ENCODE measurements around the gene UST.

UST gene

DNA sequence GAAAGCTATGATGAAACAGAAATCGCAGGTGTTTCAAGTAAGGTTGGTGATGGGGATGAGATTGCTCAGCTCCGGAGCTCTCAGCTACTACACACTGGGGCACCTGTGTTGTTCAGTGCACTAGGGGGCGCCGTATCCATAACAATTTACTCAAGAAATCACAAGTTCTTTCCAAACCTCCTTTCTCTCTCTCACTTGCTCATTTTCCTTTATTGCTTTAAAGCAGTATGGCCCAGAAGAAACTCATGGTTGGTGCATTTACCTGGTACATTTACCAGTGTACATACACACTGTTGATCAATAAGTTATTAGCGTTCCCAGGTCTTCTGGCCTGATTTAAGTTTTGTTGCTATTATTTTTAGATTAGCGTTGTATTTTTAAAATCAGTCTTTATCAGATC is 335.5 kb downstream of the UST start:
- no peak overlapping the region for H3K27ac ChIP-seq (ENCODE audit: low read length, poor library complexity, severe bottlenecking)
- WGBS = 41% methylated on average over 4 of the region's 6 CpGs
- H2BK15ac ChIP-seq (ENCODE audit: low read depth, poor library complexity, severe bottlenecking) = no peak overlapping the region
- no peak overlapping the region for H2BK120ac ChIP-seq (ENCODE audit: low read depth, low read length)
- no peak overlapping the region for H2BK12ac ChIP-seq (ENCODE audit: low read length in 2 of 2)
- no peak overlapping the region for H4K8ac ChIP-seq (ENCODE audit: low read length)
- H2AFZ ChIP-seq (ENCODE audit: low read depth, low read length) = no peak overlapping the region
- no peak overlapping the region for H3K14ac ChIP-seq (ENCODE audit: low read length in 2 of 2)
- no peaks in the 10 kb centered on the region for H3K27me3 ChIP-seq (ENCODE audit: control insufficient read depth in 1 of 2, insufficient read depth in 1 of 2, low read length in 2 of 2)
- H3K79me1 ChIP-seq (replicated peaks; ENCODE audit: low read length, poor library complexity, severe bottlenecking) = no peaks in the 10 kb centered on the region
- DNase-seq = peak; percentile 68
- peaks cover 0 to 4% of the 10 kb centered on the region in 2 experiments for H3K36me3 ChIP-seq (ENCODE audit: control insufficient read depth in 1 of 2, insufficient read depth in 2 of 2, low read depth in 1 of 2, low read length in 2 of 2)
- no peak overlapping the region for H3K4me2 ChIP-seq (ENCODE audit: low read length, poor library complexity, severe bottlenecking)
- H3K4me3 ChIP-seq (ENCODE audit: insufficient read depth in 1 of 2, low read depth in 1 of 2, low read length in 2 of 2) = no peak overlapping the region
- H2BK5ac ChIP-seq (ENCODE audit: low read depth, low read length, poor library complexity, severe bottlenecking) = no peak overlapping the region
- H3K23ac ChIP-seq (ENCODE audit: low read length in 2 of 2) = no peak overlapping the region
- H3K9ac ChIP-seq (ENCODE audit: low read length) = no peak overlapping the region
- H3K9me3 ChIP-seq (ENCODE audit: control insufficient read depth, low read length) = no peaks in the 10 kb centered on the region
- H4K91ac ChIP-seq (ENCODE audit: low read length) = no peak overlapping the region
- no peak overlapping the region for H2AK5ac ChIP-seq (ENCODE audit: low read length, severe bottlenecking)
- no peak overlapping the region for H3K4ac ChIP-seq (ENCODE audit: low read depth in 1 of 2, low read length in 2 of 2)
- H3K4me1 ChIP-seq (ENCODE audit: control insufficient read depth, insufficient read depth, low read depth, low read length) = peaks cover 11% of the 10 kb centered on the region
- no peak overlapping the region for H3K18ac ChIP-seq (ENCODE audit: low read depth in 1 of 2, low read length in 2 of 2)

DNA sequence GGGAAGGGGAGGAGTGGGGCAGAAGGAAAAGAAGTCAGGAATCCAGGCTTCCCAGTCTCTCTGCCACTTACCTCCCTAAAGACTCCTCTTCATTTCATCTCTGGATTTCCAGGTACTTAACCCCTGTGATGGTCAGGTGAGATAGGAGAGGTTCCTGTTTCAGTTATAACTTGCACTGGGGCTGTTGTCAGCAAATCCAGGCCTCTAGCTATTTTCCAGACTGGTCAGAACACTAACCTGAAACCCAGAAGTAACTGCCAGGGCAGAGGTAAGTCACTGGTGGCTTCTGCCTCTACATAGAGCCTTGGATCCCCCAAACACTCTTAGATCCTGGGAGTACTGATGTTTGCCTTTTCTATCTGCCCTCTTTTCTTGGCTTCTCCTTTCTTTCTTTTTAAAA is 337.2 kb downstream of the UST start:
- H3K79me1 ChIP-seq (replicated peaks; ENCODE audit: low read length, poor library complexity, severe bottlenecking) = no peaks in the 10 kb centered on the region
- no peak overlapping the region for H2BK120ac ChIP-seq (ENCODE audit: low read depth, low read length)
- no peak overlapping the region for H3K14ac ChIP-seq (ENCODE audit: low read length in 2 of 2)
- no peak overlapping the region for H3K27ac ChIP-seq (ENCODE audit: low read length, poor library complexity, severe bottlenecking)
- no peak overlapping the region for H4K8ac ChIP-seq (ENCODE audit: low read length)
- no peak overlapping the region for H2BK15ac ChIP-seq (ENCODE audit: low read depth, poor library complexity, severe bottlenecking)
- H3K4me2 ChIP-seq (ENCODE audit: low read length, poor library complexity, severe bottlenecking) = no peak overlapping the region
- no peak overlapping the region for H2BK12ac ChIP-seq (ENCODE audit: low read length in 2 of 2)
- H3K9me3 ChIP-seq (ENCODE audit: control insufficient read depth, low read length) = no peaks in the 10 kb centered on the region
- no peak overlapping the region for H3K9ac ChIP-seq (ENCODE audit: low read length)
- H2AK5ac ChIP-seq (ENCODE audit: low read length, severe bottlenecking) = peak overlapping the region; percentile 27
- H3K18ac ChIP-seq (ENCODE audit: low read depth in 1 of 2, low read length in 2 of 2) = no peak overlapping the region
- no peaks in the 10 kb centered on the region for H3K36me3 ChIP-seq (ENCODE audit: control insufficient read depth in 1 of 2, insufficient read depth in 2 of 2, low read depth in 1 of 2, low read length in 2 of 2)
- no peak overlapping the region for H3K23ac ChIP-seq (ENCODE audit: low read length in 2 of 2)
- no peak overlapping the region for H2AFZ ChIP-seq (ENCODE audit: low read depth, low read length)
- H4K91ac ChIP-seq (ENCODE audit: low read length) = no peak overlapping the region
- no peak overlapping the region for H2BK5ac ChIP-seq (ENCODE audit: low read depth, low read length, poor library complexity, severe bottlenecking)
- peaks cover 11% of the 10 kb centered on the region for H3K4me1 ChIP-seq (ENCODE audit: control insufficient read depth, insufficient read depth, low read depth, low read length)
- no peaks in the 10 kb centered on the region for H3K27me3 ChIP-seq (ENCODE audit: control insufficient read depth in 1 of 2, insufficient read depth in 1 of 2, low read length in 2 of 2)
- no peak for DNase-seq
- no peak overlapping the region for H3K4me3 ChIP-seq (ENCODE audit: insufficient read depth in 1 of 2, low read depth in 1 of 2, low read length in 2 of 2)
- H3K4ac ChIP-seq (ENCODE audit: low read depth in 1 of 2, low read length in 2 of 2) = peak overlapping the region in 1 of 2 experiments; percentile 44

DNA sequence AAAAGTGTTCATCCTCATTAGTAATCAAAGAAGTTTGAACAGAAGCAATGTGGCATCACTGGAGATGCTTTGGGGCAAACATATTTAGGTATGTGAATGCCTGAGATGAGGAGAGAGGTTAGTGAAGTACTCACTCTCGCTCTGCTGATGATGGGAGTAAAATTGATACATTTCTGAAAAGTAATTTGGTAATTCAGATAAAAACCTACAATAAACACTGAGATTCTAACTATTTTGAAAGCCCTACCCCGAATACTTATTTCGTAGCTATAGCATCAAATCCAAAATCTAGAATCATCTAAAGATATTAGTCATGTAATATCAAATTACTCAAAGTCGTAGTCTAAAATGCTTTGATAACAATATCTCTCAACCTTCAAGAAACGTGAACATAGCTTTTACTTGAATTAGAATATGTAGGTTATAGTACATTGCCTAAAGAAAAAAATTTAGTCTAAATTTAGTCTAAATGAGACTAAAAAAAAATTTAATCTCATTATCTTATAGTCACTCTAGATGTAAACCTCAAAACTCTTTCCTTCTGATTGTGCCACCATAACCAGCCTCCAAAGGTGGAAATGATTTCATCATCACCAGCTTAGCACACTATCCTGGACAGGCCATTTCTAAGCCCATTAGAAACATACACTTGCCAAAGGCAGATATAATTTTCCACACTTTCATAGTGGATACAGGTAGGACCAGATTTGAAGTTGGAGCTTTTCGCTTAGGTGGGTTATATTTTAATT is 338.2 kb downstream of the UST start:
- H3K4ac ChIP-seq (ENCODE audit: low read depth in 1 of 2, low read length in 2 of 2) = no peak overlapping the region
- no peak overlapping the region for H2AK5ac ChIP-seq (ENCODE audit: low read length, severe bottlenecking)
- no peak overlapping the region for H3K14ac ChIP-seq (ENCODE audit: low read length in 2 of 2)
- no peak overlapping the region for H3K9ac ChIP-seq (ENCODE audit: low read length)
- H2BK120ac ChIP-seq (ENCODE audit: low read depth, low read length) = no peak overlapping the region
- H3K79me1 ChIP-seq (replicated peaks; ENCODE audit: low read length, poor library complexity, severe bottlenecking) = no peaks in the 10 kb centered on the region
- no peaks in the 10 kb centered on the region for H3K9me3 ChIP-seq (ENCODE audit: control insufficient read depth, low read length)
- H2AFZ ChIP-seq (ENCODE audit: low read depth, low read length) = no peak overlapping the region
- no peak overlapping the region for H3K4me3 ChIP-seq (ENCODE audit: insufficient read depth in 1 of 2, low read depth in 1 of 2, low read length in 2 of 2)
- H3K4me1 ChIP-seq (ENCODE audit: control insufficient read depth, insufficient read depth, low read depth, low read length) = peaks cover 9% of the 10 kb centered on the region
- WGBS = 97% methylated on average over 2 of the region's 6 CpGs
- no peak overlapping the region for H3K23ac ChIP-seq (ENCODE audit: low read length in 2 of 2)
- H4K8ac ChIP-seq (ENCODE audit: low read length) = no peak overlapping the region
- H3K27ac ChIP-seq (ENCODE audit: low read length, poor library complexity, severe bottlenecking) = no peak overlapping the region
- H2BK12ac ChIP-seq (ENCODE audit: low read length in 2 of 2) = no peak overlapping the region
- no peak overlapping the region for H2BK15ac ChIP-seq (ENCODE audit: low read depth, poor library complexity, severe bottlenecking)
- no peak for DNase-seq
- no peak overlapping the region for H2BK5ac ChIP-seq (ENCODE audit: low read depth, low read length, poor library complexity, severe bottlenecking)
- no peaks in the 10 kb centered on the region for H3K27me3 ChIP-seq (ENCODE audit: control insufficient read depth in 1 of 2, insufficient read depth in 1 of 2, low read length in 2 of 2)
- H3K36me3 ChIP-seq (ENCODE audit: control insufficient read depth in 1 of 2, insufficient read depth in 2 of 2, low read depth in 1 of 2, low read length in 2 of 2) = no peaks in the 10 kb centered on the region
- H3K4me2 ChIP-seq (ENCODE audit: low read length, poor library complexity, severe bottlenecking) = no peak overlapping the region
- H4K91ac ChIP-seq (ENCODE audit: low read length) = no peak overlapping the region
- H3K18ac ChIP-seq (ENCODE audit: low read depth in 1 of 2, low read length in 2 of 2) = no peak overlapping the region

DNA sequence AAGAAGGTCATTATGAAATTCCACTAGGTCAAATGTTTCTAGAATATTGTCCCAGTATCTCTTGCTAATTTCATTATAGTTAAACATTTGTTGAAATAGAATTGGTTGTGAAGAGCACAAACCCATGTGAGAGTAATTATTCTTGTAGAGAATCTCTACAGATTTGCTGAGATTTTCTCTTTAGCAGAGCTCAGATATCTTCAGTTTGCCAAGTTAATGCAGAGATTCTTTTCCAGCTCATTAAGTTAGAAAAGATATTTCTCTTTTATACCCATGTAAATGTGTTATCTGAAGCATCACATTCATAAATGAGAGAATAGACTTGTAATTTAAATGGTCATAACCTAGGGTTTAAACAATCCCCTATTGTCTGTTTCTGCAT is 338.7 kb downstream of the UST start:
- H3K4me1 ChIP-seq (ENCODE audit: control insufficient read depth, insufficient read depth, low read depth, low read length) = peaks cover 5% of the 10 kb centered on the region
- H2BK120ac ChIP-seq (ENCODE audit: low read depth, low read length) = no peak overlapping the region
- H3K14ac ChIP-seq (ENCODE audit: low read length in 2 of 2) = no peak overlapping the region
- no peak overlapping the region for H2BK5ac ChIP-seq (ENCODE audit: low read depth, low read length, poor library complexity, severe bottlenecking)
- no peak overlapping the region for H3K23ac ChIP-seq (ENCODE audit: low read length in 2 of 2)
- no peak overlapping the region for H3K9ac ChIP-seq (ENCODE audit: low read length)
- no peak overlapping the region for H3K4me2 ChIP-seq (ENCODE audit: low read length, poor library complexity, severe bottlenecking)
- no peak overlapping the region for H3K27ac ChIP-seq (ENCODE audit: low read length, poor library complexity, severe bottlenecking)
- H2BK12ac ChIP-seq (ENCODE audit: low read length in 2 of 2) = no peak overlapping the region
- H3K18ac ChIP-seq (ENCODE audit: low read depth in 1 of 2, low read length in 2 of 2) = no peak overlapping the region
- peaks cover 0 to 3% of the 10 kb centered on the region in 2 experiments for H3K27me3 ChIP-seq (ENCODE audit: control insufficient read depth in 1 of 2, insufficient read depth in 1 of 2, low read length in 2 of 2)
- no peaks in the 10 kb centered on the region for H3K9me3 ChIP-seq (ENCODE audit: control insufficient read depth, low read length)
- H4K8ac ChIP-seq (ENCODE audit: low read length) = no peak overlapping the region
- no peak overlapping the region for H3K4me3 ChIP-seq (ENCODE audit: insufficient read depth in 1 of 2, low read depth in 1 of 2, low read length in 2 of 2)
- H2AK5ac ChIP-seq (ENCODE audit: low read length, severe bottlenecking) = no peak overlapping the region
- no peak overlapping the region for H2AFZ ChIP-seq (ENCODE audit: low read depth, low read length)
- no peak overlapping the region for H4K91ac ChIP-seq (ENCODE audit: low read length)
- H2BK15ac ChIP-seq (ENCODE audit: low read depth, poor library complexity, severe bottlenecking) = no peak overlapping the region
- no peaks in the 10 kb centered on the region for H3K36me3 ChIP-seq (ENCODE audit: control insufficient read depth in 1 of 2, insufficient read depth in 2 of 2, low read depth in 1 of 2, low read length in 2 of 2)
- H3K79me1 ChIP-seq (replicated peaks; ENCODE audit: low read length, poor library complexity, severe bottlenecking) = no peaks in the 10 kb centered on the region
- no peak for DNase-seq
- no peak overlapping the region for H3K4ac ChIP-seq (ENCODE audit: low read depth in 1 of 2, low read length in 2 of 2)

Measured in mesenchymal stem cell (in vitro differentiated cells and primary cell).